GM12878 (cell line): ENCODE results near the gene CARF. TPM values are rescaled to one million over a fixed set of nuclear protein-coding genes. Genes with fewer than 3 reads are reported as not detected.

Source experiments
- ATAC-seq: fragments of 200-7000 bp; cut with Tn5 transposase; 3 replicates; pipeline ENCODE4 v1.9.1; 2020; ENCODE audit warnings: mild to moderate bottlenecking, moderate library complexity
- BruUV-seq: library from RNA; stranded (reverse); fragments of 400-500 nt; replicated peaks from 2 replicates; lab custom pipeline; 2021; lab: Mats Ljungman, UMichigan
- CTCF ChIA-PET: fragments of 300-600 bp; sonication (Branson Sonifier 250); formaldehyde crosslinking; extraction: SDS; loops from one replicate; lab custom pipeline; 2021; ENCODE audit warnings: inconsistent platforms; lab: Yijun Ruan, JAX
- POLR2A ChIA-PET: fragments of 350-600 bp; formaldehyde crosslinking; extraction: SDS; loops from one replicate; lab custom pipeline; 2021; ENCODE audit warnings: inconsistent platforms; lab: Charles Lee
- RAD21 ChIA-PET: fragments of 300-600 bp; sonication (Branson Sonifier 250); formaldehyde crosslinking; loops from one replicate; lab custom pipeline; 2023; ENCODE audit warnings: antibody characterized with exemption; ENCODE audit not compliant: unreplicated experiment; lab: Charles Lee
- SMC1A ChIA-PET: fragments of 300-600 bp; sonication (Branson Sonifier 250); formaldehyde crosslinking; loops from one replicate; lab custom pipeline; 2023; ENCODE audit not compliant: unreplicated experiment, uncharacterized antibody; lab: Charles Lee
- DNase-seq: peaks from one replicate; pipeline ENCODE4 v3.0.0-alpha.2; 2011; ENCODE audit warnings: low read depth, low spot score
- FAIRE-seq: peaks from 3 replicates; lab custom pipeline; 2011; peaks lifted over from hg19 to GRCh38; lab: Jason Lieb, UNC
- H2AFZ ChIP-seq: 2 replicates; pipeline ENCODE4 v1.6.0; 2011; ENCODE audit warnings: low read depth, low read length, control low read depth; ENCODE audit not compliant: control insufficient read depth
- H3K27ac ChIP-seq: 2 replicates; pipeline ENCODE4 v1.5.1; 2011; ENCODE audit warnings: control low read depth; ENCODE audit not compliant: control insufficient read depth, insufficient read depth
- H3K27me3 ChIP-seq, 2 experiments: replicated peaks in 1 of 2; 2 replicates each; pipeline versions ENCODE4 v1.6.0 to v1.6.1; 2011; ENCODE audit warnings: low read length in 1 of 2; ENCODE audit not compliant: control insufficient read depth in 2 of 2, insufficient read depth in 2 of 2
- H3K36me3 ChIP-seq, 2 experiments: 2 replicates each; pipeline ENCODE4 v1.5.1; 2011; ENCODE audit warnings: low read length in 1 of 2; ENCODE audit not compliant: control insufficient read depth in 2 of 2, insufficient read depth in 2 of 2
- H3K4me1 ChIP-seq: 2 replicates; pipeline ENCODE4 v1.6.1; 2011; ENCODE audit warnings: mild to moderate bottlenecking, low read length, moderate library complexity, mixed read lengths; ENCODE audit not compliant: control insufficient read depth, insufficient read depth
- H3K4me2 ChIP-seq: 2 replicates; pipeline ENCODE4 v1.6.0; 2011; ENCODE audit warnings: control low read depth; ENCODE audit not compliant: control insufficient read depth, insufficient read depth
- H3K4me3 ChIP-seq: fragments of 200-600 bp; sonication (generic); 2 replicates; pipeline ENCODE4 v1.5.1; 2016
- H3K79me2 ChIP-seq: 2 replicates; pipeline ENCODE4 v1.6.0; 2011; ENCODE audit warnings: low read length; ENCODE audit not compliant: control insufficient read depth, insufficient read depth
- H3K9ac ChIP-seq: 2 replicates; pipeline ENCODE4 v1.8.0; 2011; ENCODE audit warnings: low read length, control low read depth, mixed read lengths; ENCODE audit not compliant: control insufficient read depth, insufficient read depth
- H3K9me3 ChIP-seq: replicated peaks from 3 replicates; pipeline ENCODE4 v1.5.1; 2011; ENCODE audit warnings: mild to moderate bottlenecking, low read length; ENCODE audit not compliant: control insufficient read depth, insufficient read depth
- H4K20me1 ChIP-seq: 2 replicates; pipeline ENCODE4 v1.6.0; 2011; ENCODE audit not compliant: control insufficient read depth, insufficient read depth
- WGBS: methylation state at CpG from one replicate; pipeline ENCODE4 v1.1.6; 2016; ENCODE audit warnings: low lambda C conversion rate; ENCODE audit not compliant: insufficient replicate concordance, insufficient coverage; ENCODE audit errors: missing lambda C conversion rate; 5-methylcytosine and 5-hydroxymethylcytosine counted together
- in situ Hi-C: fragments of 300-500 bp; cut with MboI; formaldehyde crosslinking; loops from 9 replicates; pipeline ENCODE4 v1.14.3; 2018; ENCODE audit warnings: mixed read lengths
- intact Hi-C: fragments of 100-400 bp; cut with micrococcal nuclease; formaldehyde crosslinking; loops from one replicate; pipeline ENCODE4 v1.14.2; 2022; ENCODE audit not compliant: unreplicated experiment
- polyA plus RNA-seq, 11 experiments: library from polyadenylated mRNA; depleted of rRNA in 4 of 11; unstranded in 6 of 11; stranded (reverse) in 5 of 11; fragments of >200 nt; fragmentation: Nextera tagmentation in 4 of 11; fragmentation: Illumina TruSeq in 1 of 11; extraction: Ambion mirVana in 4 of 11; extraction: Trizol in 1 of 11; gene quantifications; 1 replicate in 1 of 11; 2 replicates in 10 of 11; pipeline versions ENCODE4 v1.2.1 to v1.2.3, GENCODE V29; 2011 to 2016; ENCODE audit warnings: inconsistent platforms in 2 of 11, missing spikeins in 2 of 11, low read depth in 1 of 11
- total RNA-seq, 4 experiments: library from RNA; depleted of rRNA in 3 of 4; stranded (reverse); fragments of >200 nt in 3 of 4; fragmentation: Illumina TruSeq in 1 of 4; extraction: Trizol in 1 of 4; gene quantifications; 2 replicates each; pipeline versions ENCODE4 v1.2.1 to v1.2.3, GENCODE V29; 2013 to 2021
- TF ChIP-seq, protein P1 (sequence below): fragments of 450-650 bp; IDR thresholded peaks from 2 replicates; pipeline ENCODE4 v1.6.1; 2018; ENCODE audit warnings: mild to moderate bottlenecking, low read depth, moderate library complexity; ENCODE audit not compliant: partially characterized antibody
- TF ChIP-seq, protein P2 (sequence below): fragments of 450-650 bp; IDR thresholded peaks from 2 replicates; pipeline ENCODE4 v1.6.1; 2017; ENCODE audit warnings: mild to moderate bottlenecking

The CARF gene
- total and polyA plus RNA-seq, 10 of the 15 experiments (the other 5 are each of a cell fraction or from before 2014, with no cell fraction given): 1.8 to 11.5 (median 6.9) TPM

DNA sequence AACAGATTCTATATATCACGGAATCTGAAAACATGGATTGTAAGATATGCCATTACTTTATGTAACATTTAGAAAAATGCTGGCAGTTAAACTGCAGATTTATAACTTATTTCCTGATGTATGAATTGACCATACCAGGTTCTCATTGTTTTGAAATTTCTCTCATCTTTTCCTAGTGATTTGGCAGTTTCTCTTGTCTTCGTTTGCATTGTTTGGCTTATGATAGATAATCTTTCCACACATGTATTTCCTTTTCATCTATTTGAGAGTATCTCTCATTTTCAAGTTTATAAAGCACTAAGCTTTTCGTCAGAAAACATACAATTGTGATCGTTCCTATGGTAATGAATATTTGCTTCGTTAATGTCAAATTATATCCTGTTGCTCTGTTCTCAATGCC is 118.9 kb downstream of the CARF start:
- WGBS: 97% methylated on average over 5 of the region's 5 CpGs
- ChIA-PET CTCF (interaction anchor here (1.2 kb wide), 1 partner anchor 9 kb away, joined by 4 read pairs; no protein-coding TSS in a partner anchor), RAD21 (no interaction called here), SMC1A (interaction anchor here (0.6 to 0.7 kb wide), 2 partner anchors 21 to 73 kb away, joined by 3 read pairs; no protein-coding TSS in a partner anchor), POLR2A (interaction anchor here (1.1 kb wide), 1 partner anchor 15 kb away, joined by 4 read pairs; no protein-coding TSS in a partner anchor)
- TF ChIP-seq, protein P1, sequence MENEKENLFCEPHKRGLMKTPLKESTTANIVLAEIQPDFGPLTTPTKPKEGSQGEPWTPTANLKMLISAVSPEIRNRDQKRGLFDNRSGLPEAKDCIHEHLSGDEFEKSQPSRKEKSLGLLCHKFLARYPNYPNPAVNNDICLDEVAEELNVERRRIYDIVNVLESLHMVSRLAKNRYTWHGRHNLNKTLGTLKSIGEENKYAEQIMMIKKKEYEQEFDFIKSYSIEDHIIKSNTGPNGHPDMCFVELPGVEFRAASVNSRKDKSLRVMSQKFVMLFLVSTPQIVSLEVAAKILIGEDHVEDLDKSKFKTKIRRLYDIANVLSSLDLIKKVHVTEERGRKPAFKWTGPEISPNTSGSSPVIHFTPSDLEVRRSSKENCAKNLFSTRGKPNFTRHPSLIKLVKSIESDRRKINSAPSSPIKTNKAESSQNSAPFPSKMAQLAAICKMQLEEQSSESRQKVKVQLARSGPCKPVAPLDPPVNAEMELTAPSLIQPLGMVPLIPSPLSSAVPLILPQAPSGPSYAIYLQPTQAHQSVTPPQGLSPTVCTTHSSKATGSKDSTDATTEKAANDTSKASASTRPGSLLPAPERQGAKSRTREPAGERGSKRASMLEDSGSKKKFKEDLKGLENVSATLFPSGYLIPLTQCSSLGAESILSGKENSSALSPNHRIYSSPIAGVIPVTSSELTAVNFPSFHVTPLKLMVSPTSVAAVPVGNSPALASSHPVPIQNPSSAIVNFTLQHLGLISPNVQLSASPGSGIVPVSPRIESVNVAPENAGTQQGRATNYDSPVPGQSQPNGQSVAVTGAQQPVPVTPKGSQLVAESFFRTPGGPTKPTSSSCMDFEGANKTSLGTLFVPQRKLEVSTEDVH: no peak
- TF ChIP-seq, protein P2, sequence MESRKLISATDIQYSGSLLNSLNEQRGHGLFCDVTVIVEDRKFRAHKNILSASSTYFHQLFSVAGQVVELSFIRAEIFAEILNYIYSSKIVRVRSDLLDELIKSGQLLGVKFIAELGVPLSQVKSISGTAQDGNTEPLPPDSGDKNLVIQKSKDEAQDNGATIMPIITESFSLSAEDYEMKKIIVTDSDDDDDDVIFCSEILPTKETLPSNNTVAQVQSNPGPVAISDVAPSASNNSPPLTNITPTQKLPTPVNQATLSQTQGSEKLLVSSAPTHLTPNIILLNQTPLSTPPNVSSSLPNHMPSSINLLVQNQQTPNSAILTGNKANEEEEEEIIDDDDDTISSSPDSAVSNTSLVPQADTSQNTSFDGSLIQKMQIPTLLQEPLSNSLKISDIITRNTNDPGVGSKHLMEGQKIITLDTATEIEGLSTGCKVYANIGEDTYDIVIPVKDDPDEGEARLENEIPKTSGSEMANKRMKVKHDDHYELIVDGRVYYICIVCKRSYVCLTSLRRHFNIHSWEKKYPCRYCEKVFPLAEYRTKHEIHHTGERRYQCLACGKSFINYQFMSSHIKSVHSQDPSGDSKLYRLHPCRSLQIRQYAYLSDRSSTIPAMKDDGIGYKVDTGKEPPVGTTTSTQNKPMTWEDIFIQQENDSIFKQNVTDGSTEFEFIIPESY: no peak
- in situ Hi-C loops: no loop called here
- DNase-seq: no peak
- H3K27ac ChIP-seq: no peak overlapping the region
- no peak for ATAC-seq
- no peaks in the 10 kb centered on the region; the same call in 2 of the 3 replicates for H3K9me3 ChIP-seq
- no peak overlapping the region for H3K4me3 ChIP-seq
- intact Hi-C loops: no loop called here
- H3K79me2 ChIP-seq: no peaks in the 10 kb centered on the region
- FAIRE-seq: no peak
- H3K4me1 ChIP-seq: no peaks in the 10 kb centered on the region
- no TSS peak for BruUV-seq
- no peak overlapping the region for H3K9ac ChIP-seq
- H2AFZ ChIP-seq: no peak overlapping the region
- no peaks in the 10 kb centered on the region for H3K36me3 ChIP-seq
- no peaks in the 10 kb centered on the region for H4K20me1 ChIP-seq
- H3K27me3 ChIP-seq: no peaks in the 10 kb centered on the region
- H3K4me2 ChIP-seq: no peak overlapping the region
